HG02970 (cell line): ENCODE results near the gene NAA10.

ENCODE experiments used
- ATAC-seq: cut with Tn5 transposase; IDR thresholded peaks from one replicate; pipeline ENCODE4 v1.9.1; 2021; ENCODE audit warnings: mild to moderate bottlenecking, moderate library complexity, moderate number of reproducible peaks; ENCODE audit not compliant: unreplicated experiment, low FRiP score

Gene NAA10

DNA sequence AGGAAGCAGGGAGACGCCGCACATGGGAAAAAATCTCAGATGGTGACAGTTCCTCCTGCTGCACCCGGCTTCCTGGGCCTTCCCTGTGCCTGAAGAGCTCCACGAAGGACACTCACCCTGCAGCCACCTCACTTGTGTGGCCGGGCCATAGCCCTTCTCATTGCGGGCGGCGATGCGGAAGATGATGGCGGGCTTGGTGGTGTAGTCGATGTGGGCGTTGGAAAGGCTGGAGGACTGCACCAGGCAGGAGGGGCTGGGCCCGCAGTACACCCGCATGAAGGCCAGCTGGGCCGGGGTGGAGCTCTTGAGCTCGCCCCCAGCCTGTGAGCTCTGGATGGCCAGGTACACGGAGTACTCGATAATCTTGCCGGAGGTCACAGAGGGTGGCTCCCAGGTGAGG, 15.3 kb upstream of the NAA10 start:
- no peak for ATAC-seq

DNA sequence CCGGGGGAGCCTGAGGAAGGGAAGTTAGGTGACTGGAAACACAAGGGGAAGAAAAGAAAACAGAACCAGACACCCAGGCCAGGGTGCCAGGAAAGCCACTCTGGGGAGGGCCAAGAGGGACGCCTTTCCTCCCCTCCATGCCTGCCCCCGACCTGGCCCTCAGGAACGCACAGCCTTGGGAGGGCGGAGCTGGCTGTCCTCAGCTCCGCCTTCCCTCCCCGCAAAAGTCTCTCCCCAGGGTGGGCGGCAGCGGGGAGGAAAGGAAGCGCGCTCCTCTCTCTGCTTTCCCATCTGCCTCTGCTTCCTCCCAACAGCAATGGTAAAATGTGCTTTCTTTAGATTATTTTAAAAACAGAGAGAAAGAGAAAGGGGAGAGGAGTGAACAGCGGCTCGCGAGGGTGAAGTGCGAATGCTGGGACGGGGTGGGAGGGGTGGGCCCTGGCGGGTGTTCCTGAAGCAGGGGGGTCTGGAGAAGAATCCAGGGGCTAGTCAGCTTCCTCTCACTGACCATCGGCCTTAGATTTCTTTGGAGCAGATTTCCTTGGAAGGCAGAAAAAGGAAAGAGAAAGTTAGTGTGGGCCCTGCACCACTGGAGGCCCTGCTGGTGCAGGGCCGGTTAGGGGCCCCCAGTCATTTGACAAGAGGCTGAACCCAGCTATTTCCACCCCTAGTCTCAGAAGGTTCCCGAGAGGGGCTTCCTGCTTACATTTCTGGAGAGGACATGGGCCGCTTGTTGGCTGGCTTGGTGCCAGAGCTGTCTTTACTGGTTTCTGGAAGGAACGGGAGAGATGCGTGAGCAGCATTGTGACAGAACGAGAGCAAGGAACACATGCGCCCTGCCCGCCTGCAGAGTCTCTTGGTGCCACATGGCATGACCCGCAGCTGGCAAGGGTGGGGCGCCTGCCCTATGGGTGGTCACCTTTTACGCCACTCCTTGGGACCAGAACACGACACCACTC, 14.3 kb upstream of the NAA10 start:
- ATAC-seq, result no peak

GRCh38 chrX:153948002-153948466, 13.2 kb upstream of the NAA10 start:
- no peak for ATAC-seq

GRCh38 chrX:153947009-153947769, 12.4 kb upstream of the NAA10 start:
- no peak for ATAC-seq

GRCh38 chrX:153945956-153946943, 11.4 kb upstream of the NAA10 start:
- ATAC-seq, result no peak

- no peak for ATAC-seq
These were observed 9.9 kb upstream of the NAA10 start for GRCh38 chrX:153944800-153945150.

DNA sequence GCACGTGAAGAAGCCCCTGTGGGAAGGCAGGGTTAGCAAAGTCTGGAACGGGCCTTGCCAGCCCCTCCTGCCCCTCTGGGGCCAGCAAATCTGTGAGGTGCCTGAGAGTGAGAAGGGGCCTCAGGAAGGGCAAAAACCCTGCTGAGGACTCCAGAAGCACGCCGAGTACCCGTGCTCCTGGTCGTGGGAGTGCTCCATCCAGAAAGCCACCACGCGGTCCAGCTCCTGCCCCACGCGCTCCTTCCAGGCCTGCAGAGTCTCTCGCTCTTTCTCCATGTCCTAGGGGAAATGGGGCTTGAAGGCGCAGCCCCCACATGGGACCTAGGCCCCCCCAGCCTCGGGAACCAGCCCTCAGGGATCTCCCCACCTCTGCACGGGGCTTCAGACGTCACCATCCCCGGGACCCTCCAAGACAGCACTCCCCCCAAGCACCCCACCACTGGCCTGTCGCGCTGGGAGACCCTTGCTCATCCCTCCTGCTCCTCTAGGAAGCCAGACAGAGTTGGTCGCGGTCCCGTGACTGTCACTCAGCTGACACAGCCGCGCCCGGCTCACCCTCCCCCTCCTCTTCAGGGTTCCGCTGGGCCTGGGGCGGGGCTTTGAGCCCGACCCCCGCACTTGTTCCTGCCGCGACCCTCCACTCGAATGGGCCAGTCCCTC, 9.4 kb upstream of the NAA10 start, which contains the start of gene RENBP:
TSS of gene RENBP (minus strand) at position 504 of the 660 bp plus-strand sequence. CDS start at position 471, 33 bp downstream.
- no peak for ATAC-seq

GRCh38 chrX:153941336-153942252, 6.8 kb upstream of the NAA10 start:
- ATAC-seq, result no peak

GRCh38 chrX:153939573-153939972, 4.7 kb upstream of the NAA10 start:
- ATAC-seq, result no peak

DNA sequence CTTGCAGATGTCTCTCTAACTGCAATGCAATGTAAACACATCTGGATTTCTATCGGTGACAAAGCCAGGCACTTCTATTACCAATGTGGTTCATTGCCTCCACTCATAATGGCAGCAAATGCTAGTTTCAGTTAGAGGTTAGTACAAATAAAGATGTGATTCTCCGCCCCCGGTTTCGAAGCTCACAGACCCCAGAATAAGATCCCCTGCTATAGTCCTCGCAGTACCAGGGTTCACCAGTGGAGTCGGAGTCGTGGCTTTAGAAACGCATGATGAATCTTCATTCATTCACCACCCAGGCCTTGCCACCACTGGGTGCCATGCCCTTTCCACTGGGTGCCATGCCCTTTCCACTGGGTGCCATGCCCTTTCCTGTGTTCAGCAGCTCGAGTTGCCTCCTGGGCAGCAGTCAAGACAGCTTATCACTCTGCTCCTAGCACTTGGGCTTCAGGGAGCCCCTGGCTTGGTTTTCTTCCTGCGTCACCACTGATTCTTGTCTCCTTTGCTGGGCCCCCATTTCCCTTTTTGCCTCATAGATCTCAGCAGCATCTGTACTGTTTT, 3.5 kb upstream of the NAA10 start:
- no peak for ATAC-seq

- ATAC-seq, result no peak
These were observed 2.2 kb upstream of the NAA10 start for GRCh38 chrX:153937056-153937455.

- ATAC-seq, result no peak
These were observed 552 bp upstream of the NAA10 start for GRCh38 chrX:153935326-153935851.

GRCh38 chrX:153934148-153934761, 582 bp downstream of the NAA10 start:
- no peak for ATAC-seq

- no peak for ATAC-seq
These were observed 1.1 kb downstream of the NAA10 start for GRCh38 chrX:153933748-153934147.

DNA sequence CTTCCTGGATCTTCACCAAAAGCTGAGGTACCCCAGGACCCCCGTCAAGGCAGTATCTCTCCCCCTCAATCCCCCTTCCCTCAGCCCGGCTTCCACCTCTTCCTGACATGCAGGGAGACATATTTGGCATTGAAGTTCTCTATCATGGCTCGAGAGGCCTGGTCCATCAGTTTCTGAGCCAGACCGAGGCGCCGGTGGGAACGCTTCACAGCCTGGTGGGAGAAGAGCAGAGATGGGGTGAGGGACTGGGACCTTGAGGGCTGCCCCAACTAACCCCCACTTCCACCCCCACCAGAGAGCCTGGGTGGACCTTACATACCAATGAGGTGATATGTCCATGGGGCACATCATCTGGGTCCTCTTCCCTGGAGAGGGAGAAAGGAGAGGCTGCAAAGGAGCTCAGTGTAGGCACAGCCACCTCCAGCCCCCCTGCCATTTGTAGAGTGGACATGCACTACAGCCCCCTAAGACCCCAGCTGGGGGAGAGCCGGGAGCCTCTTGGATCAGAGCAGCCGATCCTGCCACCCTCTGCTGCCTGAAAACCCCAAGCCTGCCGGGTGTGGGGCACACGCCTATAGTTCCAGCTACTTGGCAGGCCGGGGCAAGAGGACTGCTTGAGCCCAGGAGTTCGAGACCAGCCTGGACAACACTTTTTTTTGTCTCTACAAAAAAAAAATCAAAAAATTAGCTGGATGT, 2.5 kb downstream of the NAA10 start:
- ATAC-seq, result no peak

- ATAC-seq, result no peak
These were observed 3.1 kb downstream of the NAA10 start for GRCh38 chrX:153931748-153932147.

DNA sequence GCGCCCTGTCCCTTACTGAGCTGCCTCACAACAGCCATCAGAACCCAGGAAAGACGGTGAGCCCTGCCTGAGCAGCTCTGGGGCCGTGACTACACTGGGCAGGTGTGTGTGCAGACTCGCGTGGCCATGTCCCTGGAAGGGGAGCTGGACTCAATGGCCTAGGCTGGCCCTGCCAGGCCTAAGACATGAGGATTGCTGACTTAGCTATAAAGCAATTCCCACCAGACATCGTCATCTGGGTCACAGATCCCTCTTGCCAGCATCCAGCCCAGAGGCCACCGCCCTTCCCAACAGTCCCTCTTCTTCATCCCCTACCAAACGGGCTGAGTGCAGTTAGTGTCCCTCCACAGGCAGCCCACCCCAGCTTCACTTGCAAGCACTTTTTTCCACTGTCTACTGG, 3.7 kb downstream of the NAA10 start:
- ATAC-seq, result no peak
